DMS114 treated with DMSO at 0.1 percent for 48 hours (cell line): ENCODE results near the gene RALGAPA2.
"Not testable (repeated sequence)": the region's sequence is repeated elsewhere in the genome, so short reads cannot be mapped to it uniquely, and the experiment has no call there.

ENCODE experiments used
- DNase-seq: peaks from one replicate; lab custom pipeline; 2025; ENCODE audit not compliant: unreplicated experiment; lab: John Stamatoyannopoulos, UW

The RALGAPA2 gene

GRCh38 chr20:20369250-20370093 is 343.0 kb downstream of the RALGAPA2 start:
- no peak for DNase-seq

- no peak for DNase-seq
Observed at GRCh38 chr20:20368418-20369249, 343.8 kb downstream of the RALGAPA2 start.

GRCh38 chr20:20367575-20368417 is 344.6 kb downstream of the RALGAPA2 start, which contains the start of gene INSM1:
TSS of gene INSM1 (plus strand) at chr20:20368104. CDS start at chr20:20368268, 164 bp downstream.
- DNase-seq, result no peak

- DNase-seq, result no peak
Observed at GRCh38 chr20:20366876-20367574, 345.4 kb downstream of the RALGAPA2 start.

GRCh38 chr20:20366551-20366875 is 345.9 kb downstream of the RALGAPA2 start:
- DNase-seq, result no peak

GRCh38 chr20:20365480-20366161 is 346.8 kb downstream of the RALGAPA2 start:
- DNase-seq, result no peak

- no peak for DNase-seq
Observed at GRCh38 chr20:20364593-20365479, 347.6 kb downstream of the RALGAPA2 start.

- DNase-seq, result no peak
Observed at GRCh38 chr20:20363799-20364592, 348.4 kb downstream of the RALGAPA2 start.

GRCh38 chr20:20363434-20363798 is 349.0 kb downstream of the RALGAPA2 start:
- no peak for DNase-seq

GRCh38 chr20:20362774-20363433 is 349.5 kb downstream of the RALGAPA2 start:
- DNase-seq, result no peak

- peak; percentile 44 for DNase-seq
Observed at GRCh38 chr20:20360464-20360863, 352.0 kb downstream of the RALGAPA2 start.

- DNase-seq, result no peak
Observed at GRCh38 chr20:20359628-20360027, 352.8 kb downstream of the RALGAPA2 start.

GRCh38 chr20:20358801-20359200 is 353.6 kb downstream of the RALGAPA2 start:
- no peak for DNase-seq

- not testable (repeated sequence) for DNase-seq
Observed at GRCh38 chr20:20355503-20355902, 356.9 kb downstream of the RALGAPA2 start.

GRCh38 chr20:20353576-20353975 is 358.9 kb downstream of the RALGAPA2 start:
- no peak for DNase-seq

- no peak for DNase-seq
Observed at GRCh38 chr20:20344476-20344875, 368.0 kb downstream of the RALGAPA2 start.

GRCh38 chr20:20343932-20344331 is 368.5 kb downstream of the RALGAPA2 start:
- DNase-seq, result no peak
